HG03520 (cell line): ENCODE results near the gene GCN1.

Source experiments
- ATAC-seq: cut with Tn5 transposase; IDR thresholded peaks from one replicate; pipeline ENCODE4 v1.9.1; 2021; ENCODE audit warnings: mild to moderate bottlenecking, moderate library complexity; ENCODE audit not compliant: unreplicated experiment

The GCN1 gene

GRCh38 chr12:120118321-120119061 is 76.0 kb downstream of the GCN1 start:
- no peak for ATAC-seq

GRCh38 chr12:120117961-120118320 is 76.6 kb downstream of the GCN1 start:
- no peak for ATAC-seq

GRCh38 chr12:120116792-120117651 is 77.5 kb downstream of the GCN1 start:
- peak; percentile 43 for ATAC-seq

- no peak for ATAC-seq
Observed at GRCh38 chr12:120116441-120116791, 78.1 kb downstream of the GCN1 start, which contains the start of gene RAB35. Gene RAB35, minus strand, starts transcription at chr12:120116753. Its CDS starts 103 bp downstream, at chr12:120116650.

GRCh38 chr12:120115692-120116440 is 78.6 kb downstream of the GCN1 start:
- peak; percentile 4 for ATAC-seq

- ATAC-seq: no peak
Observed at GRCh38 chr12:120115066-120115465, 79.4 kb downstream of the GCN1 start.

GRCh38 chr12:120110550-120111501 is 83.7 kb downstream of the GCN1 start:
- ATAC-seq: peak; percentile 61

GRCh38 chr12:120109570-120110267 is 84.8 kb downstream of the GCN1 start:
- no peak for ATAC-seq

GRCh38 chr12:120106151-120106550 is 88.4 kb downstream of the GCN1 start:
- no peak for ATAC-seq

GRCh38 chr12:120103371-120103770 is 91.1 kb downstream of the GCN1 start:
- no peak for ATAC-seq

GRCh38 chr12:120103044-120103338 is 91.5 kb downstream of the GCN1 start:
- no peak for ATAC-seq

- ATAC-seq: no peak
Observed at GRCh38 chr12:120102189-120103043, 92.1 kb downstream of the GCN1 start.

GRCh38 chr12:120101617-120102016 is 92.9 kb downstream of the GCN1 start:
- no peak for ATAC-seq

- ATAC-seq: no peak
Observed at GRCh38 chr12:120101182-120101581, 93.3 kb downstream of the GCN1 start.

- ATAC-seq: no peak
Observed at GRCh38 chr12:120100630-120101029, 93.9 kb downstream of the GCN1 start.

GRCh38 chr12:120099738-120100137 is 94.8 kb downstream of the GCN1 start:
- no peak for ATAC-seq

GRCh38 chr12:120098756-120099470 is 95.6 kb downstream of the GCN1 start:
- no peak for ATAC-seq

- no peak for ATAC-seq
Observed at GRCh38 chr12:120096671-120097202, 97.8 kb downstream of the GCN1 start.
